GM12873 (cell line): ENCODE data around the gene SF3B4.

ENCODE experiments used
- TF ChIP-seq, protein P1 (sequence below): IDR thresholded peaks from 2 replicates; pipeline ENCODE4 v1.5.1; 2012; ENCODE audit warnings: low read depth, mild to moderate bottlenecking, moderate library complexity, low read length, control low read depth; ENCODE audit not compliant: insufficient read depth; ENCODE audit errors: missing control alignments

The SF3B4 gene

GRCh38 chr1:149877211-149877946 is 50.2 kb downstream of the SF3B4 start:
- TF ChIP-seq, protein P1, sequence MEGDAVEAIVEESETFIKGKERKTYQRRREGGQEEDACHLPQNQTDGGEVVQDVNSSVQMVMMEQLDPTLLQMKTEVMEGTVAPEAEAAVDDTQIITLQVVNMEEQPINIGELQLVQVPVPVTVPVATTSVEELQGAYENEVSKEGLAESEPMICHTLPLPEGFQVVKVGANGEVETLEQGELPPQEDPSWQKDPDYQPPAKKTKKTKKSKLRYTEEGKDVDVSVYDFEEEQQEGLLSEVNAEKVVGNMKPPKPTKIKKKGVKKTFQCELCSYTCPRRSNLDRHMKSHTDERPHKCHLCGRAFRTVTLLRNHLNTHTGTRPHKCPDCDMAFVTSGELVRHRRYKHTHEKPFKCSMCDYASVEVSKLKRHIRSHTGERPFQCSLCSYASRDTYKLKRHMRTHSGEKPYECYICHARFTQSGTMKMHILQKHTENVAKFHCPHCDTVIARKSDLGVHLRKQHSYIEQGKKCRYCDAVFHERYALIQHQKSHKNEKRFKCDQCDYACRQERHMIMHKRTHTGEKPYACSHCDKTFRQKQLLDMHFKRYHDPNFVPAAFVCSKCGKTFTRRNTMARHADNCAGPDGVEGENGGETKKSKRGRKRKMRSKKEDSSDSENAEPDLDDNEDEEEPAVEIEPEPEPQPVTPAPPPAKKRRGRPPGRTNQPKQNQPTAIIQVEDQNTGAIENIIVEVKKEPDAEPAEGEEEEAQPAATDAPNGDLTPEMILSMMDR: no peak
